Hepatocyte (in vitro differentiated cells): ENCODE results near the gene ROR1. TPM values are rescaled to one million over a fixed set of nuclear protein-coding genes. Genes with fewer than 3 reads are reported as not detected.

Source experiments
- DNase-seq: peaks from one replicate; pipeline ENCODE4 v3.0.0-alpha.2; 2016; ENCODE audit warnings: low spot score
- H2AFZ ChIP-seq: fragments of 200-600 bp; sonication (generic); 2 replicates; pipeline ENCODE4 v1.6.0; 2016; ENCODE audit warnings: antibody characterized with exemption, mild to moderate bottlenecking
- H3K27ac ChIP-seq: fragments of 200-600 bp; sonication (generic); 2 replicates; pipeline ENCODE4 v1.5.1; 2016; ENCODE audit warnings: mild to moderate bottlenecking
- H3K27me3 ChIP-seq: fragments of 200-600 bp; sonication (generic); 2 replicates; pipeline ENCODE4 v1.6.1; 2016
- H3K36me3 ChIP-seq: fragments of 200-600 bp; sonication (generic); replicated peaks from 2 replicates; pipeline ENCODE4 v1.5.1; 2016; ENCODE audit warnings: low read depth; ENCODE audit not compliant: insufficient read depth
- H3K4me1 ChIP-seq: fragments of 200-600 bp; sonication (generic); 2 replicates; pipeline ENCODE4 v1.5.1; 2016; ENCODE audit warnings: mild to moderate bottlenecking, moderate library complexity; ENCODE audit not compliant: insufficient read depth
- H3K4me2 ChIP-seq: fragments of 200-600 bp; sonication (generic); 2 replicates; pipeline ENCODE4 v1.6.0; 2016
- H3K4me3 ChIP-seq: fragments of 200-600 bp; sonication (generic); 2 replicates; pipeline ENCODE4 v1.5.1; 2016; ENCODE audit warnings: mild to moderate bottlenecking
- H3K79me2 ChIP-seq: fragments of 200-600 bp; sonication (generic); 2 replicates; pipeline ENCODE4 v1.6.0; 2017; ENCODE audit warnings: mild to moderate bottlenecking
- H3K9me2 ChIP-seq: fragments of 200-600 bp; sonication (generic); replicated peaks from 2 replicates; pipeline ENCODE4 v1.6.0; 2017; ENCODE audit warnings: mild to moderate bottlenecking; ENCODE audit not compliant: insufficient read depth
- H3K9me3 ChIP-seq: fragments of 200-600 bp; sonication (generic); 2 replicates; pipeline ENCODE4 v1.5.1; 2016; ENCODE audit warnings: low read depth, mild to moderate bottlenecking
- H4K20me1 ChIP-seq: fragments of 200-600 bp; sonication (generic); 2 replicates; pipeline ENCODE4 v1.6.0; 2016; ENCODE audit warnings: mild to moderate bottlenecking; ENCODE audit not compliant: insufficient read depth, poor library complexity, severe bottlenecking
- CTCF ChIP-seq: fragments of 200-600 bp; sonication (generic); IDR thresholded peaks from 2 replicates; pipeline ENCODE4 v1.5.1; 2016; ENCODE audit warnings: antibody characterized with exemption, mild to moderate bottlenecking; ENCODE audit not compliant: poor library complexity
- EZH2 ChIP-seq: fragments of 200-600 bp; sonication (generic); IDR thresholded peaks from 2 replicates; pipeline ENCODE4 v1.6.1; 2016; ENCODE audit warnings: antibody characterized with exemption, mild to moderate bottlenecking, borderline replicate concordance
- EZH2phosphoT487 ChIP-seq: fragments of 200-600 bp; sonication (generic); IDR thresholded peaks from one replicate; pipeline ENCODE4 v1.6.1; 2018; ENCODE audit warnings: antibody characterized with exemption, mild to moderate bottlenecking, low read depth, moderate library complexity; ENCODE audit not compliant: unreplicated experiment, severe bottlenecking
- WGBS: methylation state at CpG from one replicate; pipeline ENCODE4 v1.1.6; 2016; ENCODE audit warnings: low lambda C conversion rate; ENCODE audit errors: missing lambda C conversion rate; 5-methylcytosine and 5-hydroxymethylcytosine counted together
- polyA plus RNA-seq: library from polyadenylated mRNA; unstranded; fragments of >200 nt; fragmentation: Nextera tagmentation; extraction: Ambion mirVana; gene quantifications from 2 replicates; pipeline ENCODE4 v1.2.1, GENCODE V29; 2016
- total RNA-seq: library from RNA; depleted of rRNA; stranded (reverse); fragments of >200 nt; gene quantifications from 2 replicates; pipeline ENCODE4 v1.2.3, GENCODE V29; 2014

ROR1 gene
- total and polyA plus RNA-seq, 2 experiments from 2014 or later: 16.4 to 27.7 TPM

GRCh38 chr1:63817152-63817667, 43.4 kb downstream of the ROR1 start:
- H3K27ac ChIP-seq: peak overlapping the region; percentile 32
- H3K36me3 ChIP-seq: no peaks in the 10 kb centered on the region
- TF ChIP-seq EZH2phosphoT487 (no peak), EZH2 (no peak), CTCF (no peak)
- peaks cover 31% of the 10 kb centered on the region for H3K4me1 ChIP-seq
- H3K9me2 ChIP-seq: no peaks in the 10 kb centered on the region
- peaks cover 91% of the 10 kb centered on the region for H3K79me2 ChIP-seq
- 14% methylated on average over 5 of the region's 5 CpGs for whole genome bisulfite sequencing
- H3K9me3 ChIP-seq: no peaks in the 10 kb centered on the region
- H4K20me1 ChIP-seq: peaks cover 4% of the 10 kb centered on the region
- peak overlapping the region; percentile 50 for H3K4me2 ChIP-seq
- H3K27me3 ChIP-seq: no peaks in the 10 kb centered on the region
- peak; percentile 49 for DNase-seq
- H3K4me3 ChIP-seq: no peak overlapping the region
- H2AFZ ChIP-seq: no peak overlapping the region

- no peak overlapping the region for H2AFZ ChIP-seq
- H3K4me2 ChIP-seq: peak overlapping the region; percentile 50
- peaks cover 31% of the 10 kb centered on the region for H3K4me1 ChIP-seq
- H3K27ac ChIP-seq: peak overlapping the region; percentile 32
- H3K27me3 ChIP-seq: no peaks in the 10 kb centered on the region
- no peaks in the 10 kb centered on the region for H3K36me3 ChIP-seq
- no peaks in the 10 kb centered on the region for H3K9me3 ChIP-seq
- TF ChIP-seq CTCF: no peak
- no peak for DNase-seq
- no peaks in the 10 kb centered on the region for H3K9me2 ChIP-seq
- peaks cover 89% of the 10 kb centered on the region for H3K79me2 ChIP-seq
- no peak overlapping the region for H3K4me3 ChIP-seq
- 74% methylated on average over 6 of the region's 6 CpGs for whole genome bisulfite sequencing
- peaks cover 4% of the 10 kb centered on the region for H4K20me1 ChIP-seq
Measured at GRCh38 chr1:63817700-63818099, 43.9 kb downstream of the ROR1 start.

DNA sequence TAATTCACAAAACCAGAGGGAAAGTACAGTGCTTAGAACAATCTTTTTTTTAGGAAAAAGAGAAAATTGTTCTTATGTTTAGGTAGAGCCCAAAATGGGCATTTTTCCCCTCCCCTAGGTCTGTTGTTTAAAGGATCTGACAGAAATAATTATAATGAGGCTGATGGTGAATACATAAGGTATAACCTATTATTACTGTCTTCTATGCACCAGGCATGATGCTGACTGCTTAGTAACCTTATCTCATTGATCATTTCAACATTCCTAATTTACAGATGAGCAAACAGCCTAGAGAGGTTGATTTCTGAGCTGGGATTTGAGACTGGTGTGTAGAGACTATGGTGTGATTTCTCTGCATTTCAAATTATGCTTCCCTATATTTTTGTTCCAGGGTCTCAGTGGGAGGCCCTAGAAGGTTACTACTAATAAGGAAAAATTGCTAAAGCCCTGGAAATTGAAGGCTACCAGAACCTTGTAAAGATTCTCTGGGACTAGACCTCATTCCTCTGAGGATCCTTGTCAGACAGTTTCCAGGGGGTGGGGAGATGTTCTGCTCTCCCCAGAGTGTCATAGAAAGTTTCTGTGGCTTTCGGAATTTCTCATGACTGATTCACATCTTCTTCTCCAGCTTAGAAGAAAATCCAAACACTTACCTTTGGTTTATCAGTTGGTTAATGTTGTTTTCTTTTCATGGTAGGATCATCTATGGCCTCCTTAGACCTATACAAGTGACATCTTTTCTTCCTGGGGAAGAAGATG, 44.9 kb downstream of the ROR1 start:
- Histone ChIP-seq H3K27ac (no peak overlapping the region), H3K79me2 (peaks cover 89% of the 10 kb centered on the region), H3K4me1 (peaks cover 28% of the 10 kb centered on the region), H4K20me1 (peaks cover 4% of the 10 kb centered on the region), H3K4me3 (no peak overlapping the region), H2AFZ (no peak overlapping the region), H3K9me2 (no peaks in the 10 kb centered on the region), H3K27me3 (no peaks in the 10 kb centered on the region), H3K4me2 (no peak overlapping the region), H3K36me3 (no peaks in the 10 kb centered on the region), H3K9me3 (no peaks in the 10 kb centered on the region)
- 91% methylated on average over 1 of the region's 1 CpG for WGBS
- DNase-seq: no peak
- no peak for TF ChIP-seq EZH2
- TF ChIP-seq EZH2phosphoT487: no peak
- TF ChIP-seq CTCF: no peak
